BLaER1 (cell line): ENCODE data around the gene CYBA.

Experiments
- H3K27ac ChIP-seq: shearing (Covaris generic); formaldehyde crosslinking; 2 replicates; pipeline ENCODE4 v1.8.1; 2022
- H3K27me3 ChIP-seq: shearing (Covaris generic); formaldehyde crosslinking; 2 replicates; pipeline ENCODE4 v1.8.1; 2022
- H3K36me3 ChIP-seq: shearing (Covaris generic); formaldehyde crosslinking; 2 replicates; pipeline ENCODE4 v1.8.1; 2022
- H3K4me1 ChIP-seq: shearing (Covaris generic); formaldehyde crosslinking; 2 replicates; pipeline ENCODE4 v1.8.1; 2022
- H3K4me2 ChIP-seq: shearing (Covaris generic); formaldehyde crosslinking; 2 replicates; pipeline ENCODE4 v1.8.1; 2022
- H3K4me3 ChIP-seq: shearing (Covaris generic); formaldehyde crosslinking; 2 replicates; pipeline ENCODE4 v1.8.1; 2022
- H3K9ac ChIP-seq: shearing (Covaris generic); formaldehyde crosslinking; 2 replicates; pipeline ENCODE4 v1.8.1; 2022
- H3K9me3 ChIP-seq: shearing (Covaris generic); formaldehyde crosslinking; 2 replicates; pipeline ENCODE4 v1.8.1; 2022
- H4K20me1 ChIP-seq: shearing (Covaris generic); formaldehyde crosslinking; 2 replicates; pipeline ENCODE4 v1.8.1; 2022
- Cebpa-rat ChIP-seq: shearing (Covaris generic); IDR thresholded peaks from 2 replicates; pipeline ENCODE4 v1.8.1; 2022

The CYBA gene

GRCh38 chr16:88650749-88651275, at the start of gene CYBA:
TSS of gene CYBA (minus strand) at chr16:88651053. CDS start at chr16:88651013, 40 bp downstream.
- TF ChIP-seq Cebpa-rat = no peak
- Histone ChIP-seq H3K4me3 (peak within 1 kb of the TSS; percentile 91), H3K27ac (peak within 1 kb of the TSS; percentile 96), H3K4me2 (peak within 1 kb of the TSS; percentile 100), H3K9ac (peak within 1 kb of the TSS; percentile 97), H3K36me3 (peaks cover 61% of the 10 kb centered on the region), H3K9me3 (no peaks in the 10 kb centered on the region), H4K20me1 (peaks cover 49% of the 10 kb centered on the region), H3K27me3 (no peaks in the 10 kb centered on the region), H3K4me1 (peaks cover 87% of the 10 kb centered on the region)

- no peak for TF ChIP-seq Cebpa-rat
- H4K20me1 ChIP-seq = peaks cover 82% of the 10 kb centered on the region
- H3K9ac ChIP-seq = peak overlapping the region; percentile 63
- H3K4me1 ChIP-seq = peaks cover 81% of the 10 kb centered on the region
- H3K27ac ChIP-seq = peak overlapping the region; percentile 71
- H3K27me3 ChIP-seq = peaks cover 17% of the 10 kb centered on the region
- H3K9me3 ChIP-seq = no peaks in the 10 kb centered on the region
- peaks cover 31% of the 10 kb centered on the region for H3K36me3 ChIP-seq
- peak overlapping the region; percentile 57; the same call in 1 of the 2 replicates for H3K4me3 ChIP-seq
- peak overlapping the region; percentile 95 for H3K4me2 ChIP-seq
These were observed 49.4 kb upstream of the CYBA start for GRCh38 chr16:88700322-88700635.

DNA sequence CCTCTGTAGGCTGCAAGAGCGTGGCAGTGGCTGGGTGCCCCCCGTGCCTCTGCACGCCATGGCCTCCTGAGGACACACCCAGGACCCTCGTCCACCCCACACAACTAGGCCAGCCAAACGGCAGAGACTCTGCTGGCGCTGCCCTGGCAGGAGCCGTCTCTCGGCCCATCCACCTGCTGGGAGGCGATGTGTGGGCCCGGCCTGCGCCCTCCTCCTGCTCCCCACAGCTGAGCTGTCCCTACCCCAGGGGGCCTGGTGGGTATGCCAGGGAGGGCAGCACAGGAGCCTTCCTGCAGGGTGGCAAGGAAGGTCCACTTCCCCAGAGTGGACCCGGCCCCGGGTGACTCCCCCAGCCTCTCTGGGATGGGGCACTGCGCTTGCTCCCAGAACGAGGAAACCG, 48.3 kb upstream of the CYBA start:
- Histone ChIP-seq H3K4me1 (peaks cover 70% of the 10 kb centered on the region), H3K27me3 (peaks cover 6% of the 10 kb centered on the region), H3K9me3 (no peaks in the 10 kb centered on the region), H3K4me3 (peak overlapping the region; percentile 2; the same call in 1 of the 2 replicates), H3K36me3 (peaks cover 31% of the 10 kb centered on the region), H3K4me2 (peak overlapping the region; percentile 95), H4K20me1 (peaks cover 71% of the 10 kb centered on the region), H3K9ac (0 out of 2 replicates have a peak overlapping the region, but pooled peaks have one; percentile 14), H3K27ac (0 out of 2 replicates have a peak overlapping the region, but pooled peaks have one; percentile 37)
- TF ChIP-seq Cebpa-rat = no peak

- peak overlapping the region; percentile 15; the same call in 1 of the 2 replicates for H3K9ac ChIP-seq
- H3K4me3 ChIP-seq = peak overlapping the region; percentile 2; the same call in 1 of the 2 replicates
- peaks cover 31% of the 10 kb centered on the region for H3K36me3 ChIP-seq
- H3K4me2 ChIP-seq = peak overlapping the region; percentile 95
- no peaks in the 10 kb centered on the region for H3K9me3 ChIP-seq
- H3K4me1 ChIP-seq = peaks cover 67% of the 10 kb centered on the region
- H3K27ac ChIP-seq = peak overlapping the region; percentile 37; the same call in 1 of the 2 replicates
- TF ChIP-seq Cebpa-rat = no peak
- H3K27me3 ChIP-seq = peaks cover 1% of the 10 kb centered on the region; the same call in 1 of the 2 replicates
- peaks cover 65% of the 10 kb centered on the region for H4K20me1 ChIP-seq
These were observed 47.8 kb upstream of the CYBA start for GRCh38 chr16:88698646-88699045.

DNA sequence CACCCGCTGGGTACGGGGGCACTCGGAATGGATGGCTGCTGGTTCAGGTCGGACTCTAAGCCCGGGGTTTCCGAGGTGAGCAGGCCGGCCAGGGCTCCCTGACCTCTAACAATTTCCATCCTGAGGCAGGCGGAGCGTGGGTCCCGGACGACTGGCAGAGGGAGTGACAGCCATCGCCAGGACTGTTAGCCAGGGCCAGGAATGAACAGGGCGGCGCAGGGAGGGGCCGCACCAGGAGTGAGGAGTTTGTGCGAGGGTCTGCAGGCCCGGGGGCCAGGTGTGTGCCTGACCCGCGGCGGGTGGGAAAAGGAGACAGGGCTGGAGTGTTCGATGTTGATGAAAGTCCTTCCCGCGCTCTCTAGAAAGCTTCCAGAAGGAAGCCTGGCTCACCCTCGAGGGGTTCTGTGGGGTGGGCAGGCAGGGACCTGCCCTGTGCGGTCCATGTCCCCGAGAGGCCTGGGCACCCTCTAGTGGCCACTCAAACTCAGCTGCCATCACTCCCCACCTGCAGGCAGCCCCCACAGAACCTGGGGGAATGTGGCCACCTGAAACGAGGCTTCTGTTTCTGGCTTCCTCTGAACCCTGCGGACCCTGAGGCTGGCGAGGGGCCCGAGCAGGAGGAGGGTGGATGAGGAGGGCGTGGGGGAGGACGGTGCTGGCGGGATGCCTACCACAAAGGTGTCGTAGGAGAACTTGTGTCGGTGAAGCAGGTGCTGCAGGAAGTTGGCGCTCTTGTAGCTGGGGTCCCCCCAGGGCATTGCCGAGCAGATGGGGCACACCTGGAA, 47.2 kb upstream of the CYBA start:
- Histone ChIP-seq H3K4me2 (peak overlapping the region; percentile 95), H3K4me3 (0 out of 2 replicates have a peak overlapping the region, but pooled peaks have one; percentile 2), H3K9ac (peak overlapping the region; percentile 15; the same call in 1 of the 2 replicates), H3K27me3 (no peaks in the 10 kb centered on the region), H4K20me1 (peaks cover 59% of the 10 kb centered on the region), H3K36me3 (peaks cover 31% of the 10 kb centered on the region), H3K27ac (peak overlapping the region; percentile 37; the same call in 1 of the 2 replicates), H3K9me3 (no peaks in the 10 kb centered on the region), H3K4me1 (peaks cover 66% of the 10 kb centered on the region)
- no peak for TF ChIP-seq Cebpa-rat

DNA sequence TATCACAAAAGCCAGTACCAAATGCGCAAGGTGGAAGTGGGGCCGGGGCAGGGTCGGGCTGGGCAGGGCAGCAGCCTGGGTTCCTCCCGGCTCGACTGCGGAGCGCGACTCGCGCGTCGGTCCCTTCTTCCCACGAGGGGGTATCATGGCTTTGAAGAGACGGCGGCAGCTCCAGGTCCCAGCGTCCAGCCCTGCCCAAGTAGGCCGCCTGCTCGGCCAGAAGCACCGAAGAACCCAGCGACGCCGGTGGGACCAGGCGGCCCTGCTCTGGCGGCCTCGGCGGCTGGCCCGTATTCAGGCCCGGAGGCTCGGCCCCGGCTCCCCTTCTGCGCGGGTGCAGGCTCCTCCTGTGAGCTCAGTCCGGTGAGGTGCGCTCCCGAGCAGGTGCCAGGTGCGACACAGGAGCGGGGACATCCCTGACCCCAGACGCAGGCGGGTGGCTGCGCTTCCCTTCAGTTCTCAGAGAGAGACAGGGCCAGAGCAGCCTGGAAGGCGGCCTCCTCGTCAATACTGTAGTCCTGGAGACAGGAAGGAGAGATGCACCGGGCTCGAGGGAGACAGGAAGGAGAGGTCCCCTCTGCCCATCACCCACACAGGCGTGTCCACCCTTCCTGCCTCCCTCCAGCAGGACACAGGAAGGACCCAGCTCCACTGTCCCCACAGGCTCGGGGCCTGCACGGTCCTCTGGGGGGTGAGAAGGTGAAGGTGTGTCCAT, 46.4 kb upstream of the CYBA start:
- Histone ChIP-seq H3K4me3 (no peak overlapping the region), H3K9ac (no peak overlapping the region), H3K36me3 (peaks cover 31% of the 10 kb centered on the region), H4K20me1 (peaks cover 51% of the 10 kb centered on the region), H3K4me1 (peaks cover 66% of the 10 kb centered on the region), H3K9me3 (no peaks in the 10 kb centered on the region), H3K27me3 (no peaks in the 10 kb centered on the region), H3K4me2 (peak overlapping the region; percentile 95), H3K27ac (no peak overlapping the region)
- TF ChIP-seq Cebpa-rat = no peak

DNA sequence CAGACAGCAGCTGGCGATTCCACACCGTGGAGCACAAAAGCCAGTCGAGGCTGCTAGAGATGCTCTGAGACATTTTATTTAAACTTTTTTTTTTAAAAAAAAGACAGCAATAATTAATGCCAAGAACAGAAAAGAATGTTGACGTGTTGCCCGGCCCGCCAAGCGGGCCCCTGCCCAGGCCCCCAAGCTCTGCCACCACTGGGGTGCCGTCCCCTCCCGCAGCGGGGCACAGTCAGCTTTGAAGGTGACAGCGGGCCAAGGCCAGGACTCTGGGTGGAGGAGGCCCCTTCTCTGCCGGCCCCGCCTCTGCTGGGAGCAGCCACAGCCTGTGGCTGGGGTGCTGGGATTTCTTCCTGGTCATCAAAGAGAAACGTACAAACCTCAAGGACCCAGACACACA, 45.6 kb upstream of the CYBA start:
- no peak overlapping the region for H3K4me3 ChIP-seq
- H3K27me3 ChIP-seq = no peaks in the 10 kb centered on the region
- TF ChIP-seq Cebpa-rat = no peak
- no peaks in the 10 kb centered on the region for H3K9me3 ChIP-seq
- H3K4me2 ChIP-seq = no peak overlapping the region
- no peak overlapping the region for H3K27ac ChIP-seq
- H3K4me1 ChIP-seq = peaks cover 66% of the 10 kb centered on the region
- H3K36me3 ChIP-seq = peaks cover 31% of the 10 kb centered on the region
- H4K20me1 ChIP-seq = peaks cover 43% of the 10 kb centered on the region
- H3K9ac ChIP-seq = no peak overlapping the region

- Histone ChIP-seq H3K36me3 (peaks cover 31% of the 10 kb centered on the region), H3K27me3 (no peaks in the 10 kb centered on the region), H3K9me3 (no peaks in the 10 kb centered on the region), H3K4me3 (no peak overlapping the region), H3K4me2 (no peak overlapping the region), H4K20me1 (peaks cover 39% of the 10 kb centered on the region), H3K4me1 (peaks cover 61% of the 10 kb centered on the region), H3K27ac (no peak overlapping the region), H3K9ac (no peak overlapping the region)
- no peak for TF ChIP-seq Cebpa-rat
These were observed 44.9 kb upstream of the CYBA start for GRCh38 chr16:88695753-88696152.

- Histone ChIP-seq H3K36me3 (peaks cover 30% of the 10 kb centered on the region), H3K27ac (no peak overlapping the region), H3K9ac (no peak overlapping the region), H3K27me3 (no peaks in the 10 kb centered on the region), H4K20me1 (peaks cover 33% of the 10 kb centered on the region), H3K4me1 (peaks cover 56% of the 10 kb centered on the region), H3K4me2 (no peak overlapping the region), H3K4me3 (no peak overlapping the region), H3K9me3 (no peaks in the 10 kb centered on the region)
- no peak for TF ChIP-seq Cebpa-rat
These were observed 44.4 kb upstream of the CYBA start for GRCh38 chr16:88695218-88695617.
